OCI-LY3 (cell line): ENCODE data around the gene PI16.

ENCODE experiments used
- H2AFZ ChIP-seq: fragments of 200-600, 300-600 bp; shearing (Covaris generic); 2 replicates; pipeline ENCODE4 v1.6.0; 2014; ENCODE audit warnings: antibody characterized with exemption, low read depth, low read length
- H3K27ac ChIP-seq: fragments of 200-600, 300-600 bp; sonication (generic); 2 replicates; pipeline ENCODE4 v1.5.1; 2014; ENCODE audit warnings: mild to moderate bottlenecking, low read length, moderate library complexity, mixed read lengths
- H3K27me3 ChIP-seq: fragments of 200-600, 300-600 bp; sonication (generic); 2 replicates; pipeline ENCODE4 v1.6.1; 2014; ENCODE audit warnings: low read depth, low read length, mixed read lengths
- H3K36me3 ChIP-seq: fragments of 200-600, 300-600 bp; sonication (generic); replicated peaks from 2 replicates; pipeline ENCODE3; 2014; ENCODE audit warnings: low read depth, low read length, mixed read lengths
- H3K4me1 ChIP-seq: fragments of 300-600, 200-600 bp; sonication (generic); 2 replicates; pipeline ENCODE4 v1.6.1; 2014; ENCODE audit warnings: low read length, mixed read lengths
- H3K4me2 ChIP-seq: fragments of 200-600, 300-600 bp; sonication (generic); 2 replicates; pipeline ENCODE4 v1.6.1; 2014; ENCODE audit warnings: low read length, mixed read lengths
- H3K4me3 ChIP-seq: fragments of 300-600, 200-600 bp; sonication (generic); 2 replicates; pipeline ENCODE4 v1.5.1; 2014; ENCODE audit warnings: antibody characterized with exemption, mild to moderate bottlenecking, low read length, moderate library complexity
- H3K79me2 ChIP-seq: fragments of 300-600, 200-600 bp; shearing (Covaris generic); 2 replicates; pipeline ENCODE4 v1.6.1; 2014; ENCODE audit warnings: mild to moderate bottlenecking, low read length, mixed read lengths
- H3K9ac ChIP-seq: fragments of 300-600, 200-600 bp; shearing (Covaris generic); 2 replicates; pipeline ENCODE4 v1.6.0; 2014; ENCODE audit warnings: mild to moderate bottlenecking, low read length, moderate library complexity
- H3K9me3 ChIP-seq: fragments of 200-600, 300-600 bp; shearing (Covaris generic); 2 replicates; pipeline ENCODE4 v1.6.1; 2014; ENCODE audit warnings: low read length, mixed read lengths; ENCODE audit not compliant: insufficient read depth
- H4K20me1 ChIP-seq: fragments of 200-600, 300-600 bp; sonication (generic); 2 replicates; pipeline ENCODE4 v1.6.1; 2016; ENCODE audit warnings: low read length, mixed read lengths; ENCODE audit not compliant: insufficient read depth
- CTCF ChIP-seq: fragments of 200-600, 300-600 bp; sonication (generic); IDR thresholded peaks from 2 replicates; pipeline ENCODE4 v1.5.1; 2014; ENCODE audit warnings: antibody characterized with exemption, low read length, low read depth
- EZH2phosphoT487 ChIP-seq: fragments of 200-600 bp; shearing (Covaris generic); IDR thresholded peaks from 2 replicates; pipeline ENCODE4 v1.6.1; 2018; ENCODE audit warnings: antibody characterized with exemption, mixed run types, low read depth

Gene PI16

GRCh38 chr6:36908747-36909146 is 45.8 kb upstream of the PI16 start:
- TF ChIP-seq CTCF (no peak), EZH2phosphoT487 (no peak)

GRCh38 chr6:36912030-36912454 is 42.5 kb upstream of the PI16 start:
- Histone ChIP-seq H3K79me2 (no peaks in the 10 kb centered on the region), H3K4me2 (no peak overlapping the region), H3K9ac (no peak overlapping the region), H3K27me3 (no peaks in the 10 kb centered on the region), H3K4me1 (no peaks in the 10 kb centered on the region), H4K20me1 (no peaks in the 10 kb centered on the region), H3K4me3 (no peak overlapping the region), H3K36me3 (peaks cover 5% of the 10 kb centered on the region), H2AFZ (no peak overlapping the region), H3K9me3 (no peaks in the 10 kb centered on the region), H3K27ac (no peak overlapping the region)
- no peak for TF ChIP-seq CTCF

More at GRCh38 chr6:36908747-36909146, 45.8 kb upstream of the PI16 start:
- Histone ChIP-seq H4K20me1 (no peaks in the 10 kb centered on the region), H3K9ac (no peak overlapping the region), H3K36me3 (peaks cover 11% of the 10 kb centered on the region), H3K79me2 (no peaks in the 10 kb centered on the region), H3K4me1 (no peaks in the 10 kb centered on the region), H3K27ac (no peak overlapping the region), H3K4me2 (no peak overlapping the region), H3K4me3 (no peak overlapping the region), H2AFZ (no peak overlapping the region), H3K27me3 (no peaks in the 10 kb centered on the region), H3K9me3 (no peaks in the 10 kb centered on the region)

GRCh38 chr6:36912586-36912985 is 42.0 kb upstream of the PI16 start:
- TF ChIP-seq CTCF (no peak), EZH2phosphoT487 (no peak)
- H3K4me1 ChIP-seq = no peaks in the 10 kb centered on the region
- H3K4me2 ChIP-seq = no peak overlapping the region
- no peak overlapping the region for H3K27ac ChIP-seq
- no peak overlapping the region for H2AFZ ChIP-seq
- peaks cover 5% of the 10 kb centered on the region for H3K36me3 ChIP-seq
- no peaks in the 10 kb centered on the region for H3K9me3 ChIP-seq
- no peak overlapping the region for H3K4me3 ChIP-seq
- no peak overlapping the region for H3K9ac ChIP-seq
- no peaks in the 10 kb centered on the region for H3K27me3 ChIP-seq
- H3K79me2 ChIP-seq = no peaks in the 10 kb centered on the region
- no peaks in the 10 kb centered on the region for H4K20me1 ChIP-seq

- no peak overlapping the region for H2AFZ ChIP-seq
- peaks cover 5% of the 10 kb centered on the region for H3K36me3 ChIP-seq
- H4K20me1 ChIP-seq = no peaks in the 10 kb centered on the region
- no peak overlapping the region for H3K4me2 ChIP-seq
- TF ChIP-seq CTCF (no peak), EZH2phosphoT487 (no peak)
- no peaks in the 10 kb centered on the region for H3K79me2 ChIP-seq
- H3K27ac ChIP-seq = no peak overlapping the region
- H3K9me3 ChIP-seq = no peaks in the 10 kb centered on the region
- no peak overlapping the region for H3K9ac ChIP-seq
- H3K4me1 ChIP-seq = no peaks in the 10 kb centered on the region
- H3K4me3 ChIP-seq = no peak overlapping the region
- no peaks in the 10 kb centered on the region for H3K27me3 ChIP-seq
Observed at GRCh38 chr6:36913082-36913481, 41.5 kb upstream of the PI16 start.
